ENCODE measurements around the gene SUSD5.

DNA sequence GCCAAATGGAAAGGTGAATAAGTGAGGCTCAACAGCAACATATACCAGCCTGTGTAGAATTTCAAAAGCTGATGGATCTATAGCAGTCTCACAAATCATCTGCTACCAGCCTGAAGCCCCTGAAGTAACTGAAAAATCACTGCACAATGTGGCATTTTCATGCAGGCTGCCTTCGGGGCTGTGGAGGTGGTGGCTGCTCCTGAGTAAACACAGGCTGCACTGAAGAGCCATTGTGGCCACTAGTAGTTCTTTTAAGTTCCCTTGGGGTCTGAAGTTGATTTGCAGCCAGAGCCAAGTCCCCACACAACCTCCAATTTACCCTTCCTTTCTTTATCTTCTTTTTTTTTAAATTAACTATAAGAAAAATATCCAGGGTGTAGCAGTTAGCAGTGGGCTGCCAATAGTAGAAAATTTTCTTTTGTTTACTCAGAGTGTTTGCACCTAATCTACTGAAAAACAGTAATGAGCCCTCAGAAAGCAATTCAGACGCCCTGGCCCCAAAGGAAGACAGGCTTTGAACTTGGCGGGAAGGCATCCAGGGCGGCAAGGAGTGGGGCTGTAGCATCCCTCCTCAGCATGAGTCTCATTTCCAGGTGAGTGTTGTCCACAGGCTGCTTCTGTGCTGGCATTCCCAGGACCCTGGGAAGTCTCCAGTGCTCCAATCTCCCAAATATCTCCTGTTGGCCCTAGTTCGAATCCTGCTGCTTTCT is 13.3 kb upstream of the SUSD5 start:
- TF ChIP-seq SETDB1 (IDR thresholded peaks at IDR 0.05; ENCODE audit: insufficient read length, low read length) (no peak), ZBTB48 (tag by site-specific recombination; IDR thresholded peaks at IDR 0.05) (no peak), ZNF626 (tag by site-specific recombination; IDR thresholded peaks at IDR 0.05) (no peak), ZNF654 (tag by site-specific recombination; IDR thresholded peaks at IDR 0.05; ENCODE audit: low read depth) (no peak), EGR2 (tag by site-specific recombination; IDR thresholded peaks at IDR 0.05; ENCODE audit: low read depth) (no peak), KLF1 (tag by site-specific recombination; IDR thresholded peaks at IDR 0.05) (no peak), ZNF112 (tag by site-specific recombination; IDR thresholded peaks at IDR 0.05) (no peak), ZNF175 (tag by site-specific recombination; IDR thresholded peaks at IDR 0.05) (no peak), ZNF121 (tag by site-specific recombination; IDR thresholded peaks at IDR 0.05) (no peak)
- TF ChIP-seq, protein P1, sequence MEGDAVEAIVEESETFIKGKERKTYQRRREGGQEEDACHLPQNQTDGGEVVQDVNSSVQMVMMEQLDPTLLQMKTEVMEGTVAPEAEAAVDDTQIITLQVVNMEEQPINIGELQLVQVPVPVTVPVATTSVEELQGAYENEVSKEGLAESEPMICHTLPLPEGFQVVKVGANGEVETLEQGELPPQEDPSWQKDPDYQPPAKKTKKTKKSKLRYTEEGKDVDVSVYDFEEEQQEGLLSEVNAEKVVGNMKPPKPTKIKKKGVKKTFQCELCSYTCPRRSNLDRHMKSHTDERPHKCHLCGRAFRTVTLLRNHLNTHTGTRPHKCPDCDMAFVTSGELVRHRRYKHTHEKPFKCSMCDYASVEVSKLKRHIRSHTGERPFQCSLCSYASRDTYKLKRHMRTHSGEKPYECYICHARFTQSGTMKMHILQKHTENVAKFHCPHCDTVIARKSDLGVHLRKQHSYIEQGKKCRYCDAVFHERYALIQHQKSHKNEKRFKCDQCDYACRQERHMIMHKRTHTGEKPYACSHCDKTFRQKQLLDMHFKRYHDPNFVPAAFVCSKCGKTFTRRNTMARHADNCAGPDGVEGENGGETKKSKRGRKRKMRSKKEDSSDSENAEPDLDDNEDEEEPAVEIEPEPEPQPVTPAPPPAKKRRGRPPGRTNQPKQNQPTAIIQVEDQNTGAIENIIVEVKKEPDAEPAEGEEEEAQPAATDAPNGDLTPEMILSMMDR (tag by site-specific recombination; IDR thresholded peaks at IDR 0.05), result no peak
- TF ChIP-seq, protein P2, sequence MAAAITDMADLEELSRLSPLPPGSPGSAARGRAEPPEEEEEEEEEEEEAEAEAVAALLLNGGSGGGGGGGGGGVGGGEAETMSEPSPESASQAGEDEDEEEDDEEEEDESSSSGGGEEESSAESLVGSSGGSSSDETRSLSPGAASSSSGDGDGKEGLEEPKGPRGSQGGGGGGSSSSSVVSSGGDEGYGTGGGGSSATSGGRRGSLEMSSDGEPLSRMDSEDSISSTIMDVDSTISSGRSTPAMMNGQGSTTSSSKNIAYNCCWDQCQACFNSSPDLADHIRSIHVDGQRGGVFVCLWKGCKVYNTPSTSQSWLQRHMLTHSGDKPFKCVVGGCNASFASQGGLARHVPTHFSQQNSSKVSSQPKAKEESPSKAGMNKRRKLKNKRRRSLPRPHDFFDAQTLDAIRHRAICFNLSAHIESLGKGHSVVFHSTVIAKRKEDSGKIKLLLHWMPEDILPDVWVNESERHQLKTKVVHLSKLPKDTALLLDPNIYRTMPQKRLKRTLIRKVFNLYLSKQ (tag by site-specific recombination; IDR thresholded peaks at IDR 0.05; ENCODE audit: borderline replicate concordance), result no peak

Data from HEK293 (cell line).